A549 treated with ZK216348 at 1 μM for 4 hours (cell line): ENCODE data around the gene ARHGAP44. TPM values are rescaled to one million over a fixed set of nuclear protein-coding genes. Genes with fewer than 3 reads are reported as not detected.

Experiments
- total RNA-seq: library from RNA; stranded (reverse); fragments of 200-300 nt; extraction: Qiagen RNA extraction; gene quantifications from 5 replicates; pipeline ENCODE4 v1.2.3, GENCODE V29; 2022; ENCODE audit warnings: low read depth

Gene ARHGAP44, protein sequence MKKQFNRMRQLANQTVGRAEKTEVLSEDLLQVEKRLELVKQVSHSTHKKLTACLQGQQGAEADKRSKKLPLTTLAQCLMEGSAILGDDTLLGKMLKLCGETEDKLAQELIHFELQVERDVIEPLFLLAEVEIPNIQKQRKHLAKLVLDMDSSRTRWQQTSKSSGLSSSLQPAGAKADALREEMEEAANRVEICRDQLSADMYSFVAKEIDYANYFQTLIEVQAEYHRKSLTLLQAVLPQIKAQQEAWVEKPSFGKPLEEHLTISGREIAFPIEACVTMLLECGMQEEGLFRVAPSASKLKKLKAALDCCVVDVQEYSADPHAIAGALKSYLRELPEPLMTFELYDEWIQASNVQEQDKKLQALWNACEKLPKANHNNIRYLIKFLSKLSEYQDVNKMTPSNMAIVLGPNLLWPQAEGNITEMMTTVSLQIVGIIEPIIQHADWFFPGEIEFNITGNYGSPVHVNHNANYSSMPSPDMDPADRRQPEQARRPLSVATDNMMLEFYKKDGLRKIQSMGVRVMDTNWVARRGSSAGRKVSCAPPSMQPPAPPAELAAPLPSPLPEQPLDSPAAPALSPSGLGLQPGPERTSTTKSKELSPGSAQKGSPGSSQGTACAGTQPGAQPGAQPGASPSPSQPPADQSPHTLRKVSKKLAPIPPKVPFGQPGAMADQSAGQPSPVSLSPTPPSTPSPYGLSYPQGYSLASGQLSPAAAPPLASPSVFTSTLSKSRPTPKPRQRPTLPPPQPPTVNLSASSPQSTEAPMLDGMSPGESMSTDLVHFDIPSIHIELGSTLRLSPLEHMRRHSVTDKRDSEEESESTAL
- total RNA-seq: 2.1 to 3.3 TPM (median 2.9 TPM) in 5 replicates

GRCh38 chr17:12789481-12790248 is at the start of gene ARHGAP44:
TSS of gene ARHGAP44 (plus strand) at chr17:12789498. CDS start at chr17:12789839, 341 bp downstream.

GRCh38 chr17:13017655-13018459 is 228.6 kb downstream of the ARHGAP44 start, which contains the start of gene ELAC2:
TSS of gene ELAC2 (minus strand) at chr17:13018027. CDS start at chr17:13017947, 80 bp downstream.

Other genes with a start within 250 kb of the ARHGAP44 start
- 0.39 to 1.9 TPM (median 1.0 TPM) in 5 replicates for gene MYOCD, start 123.6 kb upstream of the ARHGAP44 start, total RNA-seq
- 108 to 113 TPM (median 110 TPM) in 5 replicates for gene ELAC2, start 228.5 kb downstream of the ARHGAP44 start, total RNA-seq